Liver (tissue), 9 donors: Measurements from ENCODE around the gene GSAP. TPM values are rescaled to one million over a fixed set of nuclear protein-coding genes. Genes with fewer than 3 reads are reported as not detected.
"Not testable (repeated sequence)": the region's sequence is repeated elsewhere in the genome, so short reads cannot be mapped to it uniquely, and the experiment has no call there.

Source experiments
- DNase-seq: peaks from one replicate; pipeline ENCODE4 v3.0.0-alpha.2; 2017; ENCODE audit warnings: low spot score
- H3K27ac ChIP-seq, 2 donors: one replicate each; pipeline ENCODE4 v1.7.0; 2013; ENCODE audit warnings: inconsistent platforms in 2 of 2, low read length in 2 of 2, control low read depth in 1 of 2, low read depth in 1 of 2, mild to moderate bottlenecking in 1 of 2
- H3K27me3 ChIP-seq, 4 donors: one replicate each; pipeline versions ENCODE4 v1.6.1 to v1.7.0; 2013; ENCODE audit warnings: low read length in 3 of 4, inconsistent platforms in 1 of 4, mild to moderate bottlenecking in 1 of 4, moderate library complexity in 1 of 4; ENCODE audit not compliant: control insufficient read depth in 4 of 4, insufficient read depth in 4 of 4
- H3K36me3 ChIP-seq, 4 donors: one replicate each; pipeline versions ENCODE4 v1.6.1 to v1.7.0; 2013; ENCODE audit warnings: low read length in 3 of 4, mild to moderate bottlenecking in 3 of 4, low read depth in 1 of 4, moderate library complexity in 1 of 4; ENCODE audit not compliant: control insufficient read depth in 4 of 4, insufficient read depth in 3 of 4
- H3K4me1 ChIP-seq, 4 donors: one replicate each; pipeline versions ENCODE4 v1.6.1 to v1.7.0; 2013; ENCODE audit warnings: low read length in 3 of 4, mild to moderate bottlenecking in 3 of 4, moderate library complexity in 1 of 4; ENCODE audit not compliant: control insufficient read depth in 4 of 4, insufficient read depth in 4 of 4
- H3K4me3 ChIP-seq, 3 donors: one replicate each; pipeline versions ENCODE4 v1.6.1 to v1.7.0; 2013; ENCODE audit warnings: low read length in 3 of 3, control low read depth in 1 of 3, low read depth in 1 of 3, mild to moderate bottlenecking in 1 of 3
- H3K9ac ChIP-seq, 2 donors: one replicate each; pipeline ENCODE4 v1.7.0; 2013; ENCODE audit warnings: low read length in 2 of 2, mild to moderate bottlenecking in 2 of 2, moderate library complexity in 2 of 2, control low read depth in 1 of 2, low read depth in 1 of 2
- H3K9me3 ChIP-seq, 4 donors: one replicate each; pipeline versions ENCODE4 v1.6.1 to v1.7.0; 2013; ENCODE audit warnings: low read length in 3 of 4; ENCODE audit not compliant: control insufficient read depth in 4 of 4
- EGR1 ChIP-seq, 2 donors: IDR thresholded peaks; 2 replicates each; pipeline ENCODE4 v1.6.1; 2016 to 2018; ENCODE audit warnings: antibody characterized with exemption in 2 of 2, low read depth in 2 of 2
- FOXA1 ChIP-seq: IDR thresholded peaks from 2 replicates; pipeline ENCODE4 v1.6.1; 2016; ENCODE audit warnings: antibody characterized with exemption
- FOXA2 ChIP-seq: IDR thresholded peaks from 2 replicates; pipeline ENCODE4 v1.6.1; 2016; ENCODE audit warnings: antibody characterized with exemption
- GABPA ChIP-seq, 2 donors: IDR thresholded peaks in 1 of 2; conservative IDR thresholded peaks in 1 of 2; 2 replicates each; pipeline ENCODE4 v1.6.1; 2016; ENCODE audit warnings: antibody characterized with exemption in 2 of 2, mild to moderate bottlenecking in 1 of 2, moderate library complexity in 1 of 2
- HNF4A ChIP-seq, 2 donors: conservative IDR thresholded peaks; 2 replicates each; pipeline ENCODE4 v1.6.1; 2016; ENCODE audit warnings: antibody characterized with exemption in 2 of 2, mild to moderate bottlenecking in 2 of 2
- HNF4G ChIP-seq: IDR thresholded peaks from 2 replicates; pipeline ENCODE4 v1.6.1; 2016; ENCODE audit warnings: antibody characterized with exemption
- JUND ChIP-seq, 2 donors: IDR thresholded peaks; 2 replicates each; pipeline ENCODE4 v1.6.1; 2016; ENCODE audit warnings: antibody characterized with exemption in 2 of 2
- MAX ChIP-seq: IDR thresholded peaks from 2 replicates; pipeline ENCODE4 v1.6.1; 2016; ENCODE audit warnings: antibody characterized with exemption
- RAD21 ChIP-seq, 2 donors: IDR thresholded peaks; 2 replicates each; pipeline ENCODE4 v1.6.1; 2016; ENCODE audit warnings: antibody characterized with exemption in 2 of 2, mild to moderate bottlenecking in 2 of 2
- RXRA ChIP-seq, 2 donors: IDR thresholded peaks; 2 replicates each; pipeline ENCODE4 v1.6.1; 2017 to 2018; ENCODE audit warnings: antibody characterized with exemption in 2 of 2, mild to moderate bottlenecking in 1 of 2
- SP1 ChIP-seq: IDR thresholded peaks from 2 replicates; pipeline ENCODE4 v1.6.1; 2018; ENCODE audit warnings: antibody characterized with exemption, mild to moderate bottlenecking
- TAF1 ChIP-seq: conservative IDR thresholded peaks from 2 replicates; pipeline ENCODE4 v1.6.1; 2016; ENCODE audit warnings: antibody characterized with exemption, mild to moderate bottlenecking
- YY1 ChIP-seq: IDR thresholded peaks from 2 replicates; pipeline ENCODE4 v1.6.1; 2016; ENCODE audit warnings: antibody characterized with exemption, mild to moderate bottlenecking
- WGBS: extraction: QIAGEN DNeasy Blood & Tissue Kit; methylation state at CpG from one replicate; pipeline ENCODE4 v1.1.7; 2013; 5-methylcytosine and 5-hydroxymethylcytosine counted together
- polyA plus RNA-seq, 2 donors: library from polyadenylated mRNA; stranded (reverse) in 1 of 2; unstranded in 1 of 2; fragments of 200-250 nt in 1 of 2; fragments of >200 nt in 1 of 2; fragmentation: Nextera tagmentation in 1 of 2; extraction: Ambion mirVana in 1 of 2; gene quantifications; one replicate each; pipeline versions ENCODE4 v1.2.1 to v1.2.3, GENCODE V29; 2013 to 2015
- total RNA-seq, 2 donors: library from RNA; depleted of rRNA; stranded (reverse); fragments of >200 nt; gene quantifications; one replicate each; pipeline ENCODE4 v1.2.3, GENCODE V29; 2014
- TF ChIP-seq, protein P1 (sequence below): fragments of 150-350 bp; IDR thresholded peaks from 2 replicates; pipeline ENCODE4 v1.5.1; 2017; ENCODE audit warnings: improper control_type of control experiment, low read depth, low read length; ENCODE audit not compliant: missing input control
- TF ChIP-seq, protein P2 (sequence below): IDR thresholded peaks from 2 replicates; pipeline ENCODE4 v1.6.1; 2016; ENCODE audit warnings: antibody characterized with exemption
- TF ChIP-seq, protein P3 (sequence below): IDR thresholded peaks from 2 replicates; pipeline ENCODE4 v1.6.1; 2016; ENCODE audit warnings: antibody characterized with exemption, mild to moderate bottlenecking
- TF ChIP-seq, protein P4 (sequence below): IDR thresholded peaks from 2 replicates; pipeline ENCODE4 v1.6.1; 2016; ENCODE audit warnings: antibody characterized with exemption
- donor health status: healthy.
- donor health status: healthy.
- donor health status: healthy.
- donor health status: healthy.
- donor health status: healthy.

GSAP gene
- total and polyA plus RNA-seq, 4 donors, result 4.1 to 30.9 (median 17.7) TPM

DNA sequence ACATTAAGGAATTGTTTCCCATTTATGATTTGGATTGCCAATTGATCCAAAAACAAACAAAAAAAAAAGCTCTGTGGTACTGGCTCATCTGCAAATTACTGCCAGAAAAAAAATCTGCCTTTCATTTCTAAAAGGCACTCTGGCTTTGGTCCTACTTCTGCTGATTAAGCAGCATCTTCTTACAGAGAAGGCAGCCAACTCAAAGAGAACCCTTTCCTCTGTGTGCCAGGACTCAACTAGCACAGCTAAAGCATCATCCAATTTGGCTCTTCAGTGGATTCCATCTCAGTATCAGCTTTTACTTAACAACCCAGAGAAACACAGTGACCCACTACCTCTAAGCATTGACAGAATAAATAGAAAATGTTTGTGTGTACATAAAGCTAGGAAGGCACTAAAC is 80.6 kb downstream of the GSAP start:
- no peak for DNase-seq
- Histone ChIP-seq H3K9ac (no peak overlapping the region), H3K27me3 (no peaks in the 10 kb centered on the region), H3K27ac (no peak overlapping the region), H3K4me1 (peaks cover 0 to 3% (median 1%) of the 10 kb centered on the region in 4 donors), H3K4me3 (no peak overlapping the region), H3K36me3 (no peaks in the 10 kb centered on the region), H3K9me3 (no peaks in the 10 kb centered on the region)
- TF ChIP-seq YY1 (no peak), JUND (IDR thresholded peaks at IDR 0.05) (no peak), EGR1 (IDR thresholded peaks at IDR 0.05; ENCODE audit: low read depth in 2 of 2) (no peak), MAX (no peak), FOXA1 (no peak), SP1 (no peak)
- TF ChIP-seq, protein P1, sequence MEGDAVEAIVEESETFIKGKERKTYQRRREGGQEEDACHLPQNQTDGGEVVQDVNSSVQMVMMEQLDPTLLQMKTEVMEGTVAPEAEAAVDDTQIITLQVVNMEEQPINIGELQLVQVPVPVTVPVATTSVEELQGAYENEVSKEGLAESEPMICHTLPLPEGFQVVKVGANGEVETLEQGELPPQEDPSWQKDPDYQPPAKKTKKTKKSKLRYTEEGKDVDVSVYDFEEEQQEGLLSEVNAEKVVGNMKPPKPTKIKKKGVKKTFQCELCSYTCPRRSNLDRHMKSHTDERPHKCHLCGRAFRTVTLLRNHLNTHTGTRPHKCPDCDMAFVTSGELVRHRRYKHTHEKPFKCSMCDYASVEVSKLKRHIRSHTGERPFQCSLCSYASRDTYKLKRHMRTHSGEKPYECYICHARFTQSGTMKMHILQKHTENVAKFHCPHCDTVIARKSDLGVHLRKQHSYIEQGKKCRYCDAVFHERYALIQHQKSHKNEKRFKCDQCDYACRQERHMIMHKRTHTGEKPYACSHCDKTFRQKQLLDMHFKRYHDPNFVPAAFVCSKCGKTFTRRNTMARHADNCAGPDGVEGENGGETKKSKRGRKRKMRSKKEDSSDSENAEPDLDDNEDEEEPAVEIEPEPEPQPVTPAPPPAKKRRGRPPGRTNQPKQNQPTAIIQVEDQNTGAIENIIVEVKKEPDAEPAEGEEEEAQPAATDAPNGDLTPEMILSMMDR, result no peak
- TF ChIP-seq, protein P2, sequence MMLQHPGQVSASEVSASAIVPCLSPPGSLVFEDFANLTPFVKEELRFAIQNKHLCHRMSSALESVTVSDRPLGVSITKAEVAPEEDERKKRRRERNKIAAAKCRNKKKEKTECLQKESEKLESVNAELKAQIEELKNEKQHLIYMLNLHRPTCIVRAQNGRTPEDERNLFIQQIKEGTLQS, result no peak
- TF ChIP-seq, protein P3, sequence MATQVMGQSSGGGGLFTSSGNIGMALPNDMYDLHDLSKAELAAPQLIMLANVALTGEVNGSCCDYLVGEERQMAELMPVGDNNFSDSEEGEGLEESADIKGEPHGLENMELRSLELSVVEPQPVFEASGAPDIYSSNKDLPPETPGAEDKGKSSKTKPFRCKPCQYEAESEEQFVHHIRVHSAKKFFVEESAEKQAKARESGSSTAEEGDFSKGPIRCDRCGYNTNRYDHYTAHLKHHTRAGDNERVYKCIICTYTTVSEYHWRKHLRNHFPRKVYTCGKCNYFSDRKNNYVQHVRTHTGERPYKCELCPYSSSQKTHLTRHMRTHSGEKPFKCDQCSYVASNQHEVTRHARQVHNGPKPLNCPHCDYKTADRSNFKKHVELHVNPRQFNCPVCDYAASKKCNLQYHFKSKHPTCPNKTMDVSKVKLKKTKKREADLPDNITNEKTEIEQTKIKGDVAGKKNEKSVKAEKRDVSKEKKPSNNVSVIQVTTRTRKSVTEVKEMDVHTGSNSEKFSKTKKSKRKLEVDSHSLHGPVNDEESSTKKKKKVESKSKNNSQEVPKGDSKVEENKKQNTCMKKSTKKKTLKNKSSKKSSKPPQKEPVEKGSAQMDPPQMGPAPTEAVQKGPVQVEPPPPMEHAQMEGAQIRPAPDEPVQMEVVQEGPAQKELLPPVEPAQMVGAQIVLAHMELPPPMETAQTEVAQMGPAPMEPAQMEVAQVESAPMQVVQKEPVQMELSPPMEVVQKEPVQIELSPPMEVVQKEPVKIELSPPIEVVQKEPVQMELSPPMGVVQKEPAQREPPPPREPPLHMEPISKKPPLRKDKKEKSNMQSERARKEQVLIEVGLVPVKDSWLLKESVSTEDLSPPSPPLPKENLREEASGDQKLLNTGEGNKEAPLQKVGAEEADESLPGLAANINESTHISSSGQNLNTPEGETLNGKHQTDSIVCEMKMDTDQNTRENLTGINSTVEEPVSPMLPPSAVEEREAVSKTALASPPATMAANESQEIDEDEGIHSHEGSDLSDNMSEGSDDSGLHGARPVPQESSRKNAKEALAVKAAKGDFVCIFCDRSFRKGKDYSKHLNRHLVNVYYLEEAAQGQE, result no peak

DNA sequence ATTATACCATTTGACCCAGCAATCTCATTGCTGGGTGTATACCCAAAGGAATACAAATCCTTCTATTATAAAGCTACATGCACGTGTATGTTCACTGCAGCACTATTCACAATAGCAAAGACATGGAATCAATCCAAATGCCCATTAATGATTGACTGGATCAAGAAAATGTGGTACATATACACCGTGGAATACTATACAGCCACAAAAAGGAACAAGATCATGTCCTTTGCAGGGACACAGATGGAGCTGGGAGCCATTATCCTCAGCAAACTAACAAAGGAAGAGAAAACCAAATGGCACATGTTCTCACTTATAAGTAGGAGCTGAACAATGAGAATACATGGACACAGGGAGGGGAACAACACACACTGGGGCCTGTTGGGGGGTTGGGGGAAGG is 82.1 kb downstream of the GSAP start:
- not testable (repeated sequence) for H3K27ac ChIP-seq, H3K27me3 ChIP-seq, DNase-seq, H3K9me3 ChIP-seq, H3K36me3 ChIP-seq, H3K4me1 ChIP-seq, H3K4me3 ChIP-seq, H3K9ac ChIP-seq
- 96% methylated on average over 2 of the region's 2 CpGs for WGBS

DNA sequence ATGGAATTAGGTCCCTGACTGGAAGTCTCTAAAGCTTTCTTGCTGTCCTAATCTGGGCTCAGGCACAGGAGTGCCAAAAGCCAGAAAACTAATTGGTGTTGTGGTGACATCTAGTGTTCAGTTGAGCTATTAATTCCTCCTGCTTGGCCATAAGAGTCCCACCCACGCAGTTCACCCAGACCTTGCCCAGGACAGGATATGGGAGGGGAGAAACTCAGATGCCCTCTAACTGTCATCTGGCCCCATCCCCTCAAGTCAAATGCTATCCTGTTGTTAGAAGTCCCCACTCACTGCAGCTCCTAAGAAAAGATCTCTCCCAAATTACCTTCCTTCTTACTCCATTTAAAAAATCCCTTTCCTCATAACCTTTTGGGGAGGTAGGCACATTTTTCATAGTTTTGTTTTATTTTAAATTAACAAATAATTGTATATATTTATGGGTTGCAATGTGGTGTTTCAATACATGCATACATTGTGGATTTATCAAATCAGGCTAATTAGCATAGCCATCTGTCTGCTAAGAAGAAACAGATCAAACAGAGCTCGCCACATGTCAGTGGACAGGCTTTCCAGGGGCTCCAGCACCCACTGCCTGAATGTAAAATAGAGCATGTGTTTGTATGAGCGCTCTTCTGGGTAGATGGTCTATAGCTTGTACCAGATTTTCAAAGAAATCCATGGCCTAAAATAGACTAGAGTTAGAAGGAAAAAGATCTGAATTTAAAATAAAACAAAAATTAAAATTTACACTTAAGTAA is 84.0 kb downstream of the GSAP start:
- Histone ChIP-seq H3K9ac (no peak overlapping the region), H3K27me3 (no peaks in the 10 kb centered on the region), H3K27ac (no peak overlapping the region), H3K9me3 (no peaks in the 10 kb centered on the region), H3K4me3 (no peak overlapping the region), H3K4me1 (peaks cover 0 to 3% (median 2%) of the 10 kb centered on the region in 4 donors), H3K36me3 (peaks cover 0 to 9% (median 1%) of the 10 kb centered on the region in 4 donors)
- DNase-seq, result peak; percentile 39
- TF ChIP-seq HNF4A (conservative IDR thresholded peaks at IDR 0.05), result peak; percentile 63 to 69
- peak; percentile 100 for TF ChIP-seq EGR1 (IDR thresholded peaks at IDR 0.05; ENCODE audit: low read depth in 2 of 2)
- TF ChIP-seq RXRA (IDR thresholded peaks at IDR 0.05), result peak; percentile 75 to 81
- TF ChIP-seq GABPA (IDR thresholded peaks at IDR 0.05 in 1 of 2, conservative IDR thresholded peaks at IDR 0.05 in 1 of 2), result no peak
- TF ChIP-seq HNF4G, result no peak
- no peak for TF ChIP-seq FOXA1
- TF ChIP-seq FOXA2, result no peak
- TF ChIP-seq SP1, result peak; percentile 47
- TF ChIP-seq, protein P4, sequence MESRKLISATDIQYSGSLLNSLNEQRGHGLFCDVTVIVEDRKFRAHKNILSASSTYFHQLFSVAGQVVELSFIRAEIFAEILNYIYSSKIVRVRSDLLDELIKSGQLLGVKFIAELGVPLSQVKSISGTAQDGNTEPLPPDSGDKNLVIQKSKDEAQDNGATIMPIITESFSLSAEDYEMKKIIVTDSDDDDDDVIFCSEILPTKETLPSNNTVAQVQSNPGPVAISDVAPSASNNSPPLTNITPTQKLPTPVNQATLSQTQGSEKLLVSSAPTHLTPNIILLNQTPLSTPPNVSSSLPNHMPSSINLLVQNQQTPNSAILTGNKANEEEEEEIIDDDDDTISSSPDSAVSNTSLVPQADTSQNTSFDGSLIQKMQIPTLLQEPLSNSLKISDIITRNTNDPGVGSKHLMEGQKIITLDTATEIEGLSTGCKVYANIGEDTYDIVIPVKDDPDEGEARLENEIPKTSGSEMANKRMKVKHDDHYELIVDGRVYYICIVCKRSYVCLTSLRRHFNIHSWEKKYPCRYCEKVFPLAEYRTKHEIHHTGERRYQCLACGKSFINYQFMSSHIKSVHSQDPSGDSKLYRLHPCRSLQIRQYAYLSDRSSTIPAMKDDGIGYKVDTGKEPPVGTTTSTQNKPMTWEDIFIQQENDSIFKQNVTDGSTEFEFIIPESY, result no peak
- TF ChIP-seq YY1, result peak; percentile 19
- TF ChIP-seq TAF1, result no peak
- TF ChIP-seq, protein P1, result peak; percentile 89
- TF ChIP-seq RAD21 (IDR thresholded peaks at IDR 0.05), result peak; percentile 94 to 97
- WGBS, result 65% methylated on average over 3 of the region's 3 CpGs
